H1 (cell line): ENCODE measurements around the gene CEP85. TPM values are rescaled to one million over a fixed set of nuclear protein-coding genes. Genes with fewer than 3 reads are reported as not detected.

Experiments
- CBX5 ChIP-seq: fragments of 300-800, 300-1000 bp; sonication (generic); IDR thresholded peaks from 2 replicates; pipeline ENCODE4 v1.7.1; 2016; ENCODE audit warnings: antibody characterized with exemption, low read length, low read depth
- GTF2F1 ChIP-seq: IDR thresholded peaks from 2 replicates; pipeline ENCODE4 v1.6.1; 2012; ENCODE audit warnings: low read depth, low read length, improper control_type of control experiment, borderline replicate concordance
- KDM5A ChIP-seq: fragments of 200-600 bp; IDR thresholded peaks from 2 replicates; pipeline ENCODE4 v1.7.1; 2012; ENCODE audit warnings: mild to moderate bottlenecking, low read length, inconsistent platforms, mixed read lengths
- SIX5 ChIP-seq: IDR thresholded peaks from 2 replicates; pipeline ENCODE4 v1.6.1; 2011; ENCODE audit warnings: mild to moderate bottlenecking, low read depth, low read length
- polyA plus RNA-seq, 7 experiments: library from polyadenylated mRNA; depleted of rRNA in 3 of 7; stranded (reverse) in 5 of 7; unstranded in 2 of 7; fragments of >200 nt in 5 of 7; fragments of 200-250 nt in 2 of 7; gene quantifications; 1 replicate in 5 of 7; 2 replicates in 1 of 7; 4 replicates in 1 of 7; pipeline versions ENCODE4 v1.2.1 to v1.2.3, GENCODE V29; 2011 to 2013; ENCODE audit warnings: missing spikeins in 2 of 7, mixed read lengths in 2 of 7
- total RNA-seq: library from RNA; stranded (reverse); fragmentation: NEBNext Ultra II Directional; extraction: Animal tissue kit (Norgen Biotek cat#: 25700); gene quantifications from 2 replicates; pipeline ENCODE4 v1.2.1, GENCODE V29; 2021

CEP85 gene
- total and polyA plus RNA-seq, 2 of the 8 experiments (the other 6 are each of a cell fraction or from before 2014, with no cell fraction given) = 40.4 to 43.7 TPM

- no peak for TF ChIP-seq SIX5
- TF ChIP-seq GTF2F1 = no peak
- no peak for TF ChIP-seq KDM5A
- TF ChIP-seq CBX5 = no peak
These were observed 23.7 kb upstream of the CEP85 start (continued) for GRCh38 chr1:26210147-26210870.
